Liver (tissue), 9 donors: ENCODE data around the gene PLEKHH2. TPM values are rescaled to one million over a fixed set of nuclear protein-coding genes. Genes with fewer than 3 reads are reported as not detected.

Experiments
- DNase-seq: peaks from one replicate; pipeline ENCODE4 v3.0.0-alpha.2; 2017; ENCODE audit warnings: low spot score
- H3K27ac ChIP-seq, 2 donors: one replicate each; pipeline ENCODE4 v1.7.0; 2013; ENCODE audit warnings: inconsistent platforms in 2 of 2, low read length in 2 of 2, control low read depth in 1 of 2, low read depth in 1 of 2, mild to moderate bottlenecking in 1 of 2
- H3K27me3 ChIP-seq, 4 donors: one replicate each; pipeline versions ENCODE4 v1.6.1 to v1.7.0; 2013; ENCODE audit warnings: low read length in 3 of 4, inconsistent platforms in 1 of 4, mild to moderate bottlenecking in 1 of 4, moderate library complexity in 1 of 4; ENCODE audit not compliant: control insufficient read depth in 4 of 4, insufficient read depth in 4 of 4
- H3K36me3 ChIP-seq, 4 donors: one replicate each; pipeline versions ENCODE4 v1.6.1 to v1.7.0; 2013; ENCODE audit warnings: low read length in 3 of 4, mild to moderate bottlenecking in 3 of 4, low read depth in 1 of 4, moderate library complexity in 1 of 4; ENCODE audit not compliant: control insufficient read depth in 4 of 4, insufficient read depth in 3 of 4
- H3K4me1 ChIP-seq, 4 donors: one replicate each; pipeline versions ENCODE4 v1.6.1 to v1.7.0; 2013; ENCODE audit warnings: low read length in 3 of 4, mild to moderate bottlenecking in 3 of 4, moderate library complexity in 1 of 4; ENCODE audit not compliant: control insufficient read depth in 4 of 4, insufficient read depth in 4 of 4
- H3K4me3 ChIP-seq, 3 donors: one replicate each; pipeline versions ENCODE4 v1.6.1 to v1.7.0; 2013; ENCODE audit warnings: low read length in 3 of 3, control low read depth in 1 of 3, low read depth in 1 of 3, mild to moderate bottlenecking in 1 of 3
- H3K9ac ChIP-seq, 2 donors: one replicate each; pipeline ENCODE4 v1.7.0; 2013; ENCODE audit warnings: low read length in 2 of 2, mild to moderate bottlenecking in 2 of 2, moderate library complexity in 2 of 2, control low read depth in 1 of 2, low read depth in 1 of 2
- H3K9me3 ChIP-seq, 4 donors: one replicate each; pipeline versions ENCODE4 v1.6.1 to v1.7.0; 2013; ENCODE audit warnings: low read length in 3 of 4; ENCODE audit not compliant: control insufficient read depth in 4 of 4
- ATF3 ChIP-seq: IDR thresholded peaks from 2 replicates; pipeline ENCODE4 v1.6.1; 2016; ENCODE audit warnings: antibody characterized with exemption
- CTCF ChIP-seq: fragments of 150-350 bp; IDR thresholded peaks from 2 replicates; pipeline ENCODE4 v1.5.1; 2017; ENCODE audit warnings: improper control_type of control experiment, low read depth, low read length; ENCODE audit not compliant: missing input control
- EGR1 ChIP-seq, 2 donors: IDR thresholded peaks; 2 replicates each; pipeline ENCODE4 v1.6.1; 2016 to 2018; ENCODE audit warnings: antibody characterized with exemption in 2 of 2, low read depth in 2 of 2
- FOXA1 ChIP-seq: IDR thresholded peaks from 2 replicates; pipeline ENCODE4 v1.6.1; 2016; ENCODE audit warnings: antibody characterized with exemption
- FOXA2 ChIP-seq: IDR thresholded peaks from 2 replicates; pipeline ENCODE4 v1.6.1; 2016; ENCODE audit warnings: antibody characterized with exemption
- GABPA ChIP-seq, 2 donors: IDR thresholded peaks in 1 of 2; conservative IDR thresholded peaks in 1 of 2; 2 replicates each; pipeline ENCODE4 v1.6.1; 2016; ENCODE audit warnings: antibody characterized with exemption in 2 of 2, mild to moderate bottlenecking in 1 of 2, moderate library complexity in 1 of 2
- HNF4A ChIP-seq, 2 donors: conservative IDR thresholded peaks; 2 replicates each; pipeline ENCODE4 v1.6.1; 2016; ENCODE audit warnings: antibody characterized with exemption in 2 of 2, mild to moderate bottlenecking in 2 of 2
- HNF4G ChIP-seq: IDR thresholded peaks from 2 replicates; pipeline ENCODE4 v1.6.1; 2016; ENCODE audit warnings: antibody characterized with exemption
- MAX ChIP-seq: IDR thresholded peaks from 2 replicates; pipeline ENCODE4 v1.6.1; 2016; ENCODE audit warnings: antibody characterized with exemption
- NR2F2 ChIP-seq: IDR thresholded peaks from 2 replicates; pipeline ENCODE4 v1.6.1; 2016; ENCODE audit warnings: antibody characterized with exemption
- RAD21 ChIP-seq, 2 donors: IDR thresholded peaks; 2 replicates each; pipeline ENCODE4 v1.6.1; 2016; ENCODE audit warnings: antibody characterized with exemption in 2 of 2, mild to moderate bottlenecking in 2 of 2
- REST ChIP-seq: IDR thresholded peaks from 2 replicates; pipeline ENCODE4 v1.6.1; 2016; ENCODE audit warnings: antibody characterized with exemption, mild to moderate bottlenecking
- RXRA ChIP-seq, 2 donors: IDR thresholded peaks; 2 replicates each; pipeline ENCODE4 v1.6.1; 2017 to 2018; ENCODE audit warnings: antibody characterized with exemption in 2 of 2, mild to moderate bottlenecking in 1 of 2
- SP1 ChIP-seq: IDR thresholded peaks from 2 replicates; pipeline ENCODE4 v1.6.1; 2018; ENCODE audit warnings: antibody characterized with exemption, mild to moderate bottlenecking
- TAF1 ChIP-seq: conservative IDR thresholded peaks from 2 replicates; pipeline ENCODE4 v1.6.1; 2016; ENCODE audit warnings: antibody characterized with exemption, mild to moderate bottlenecking
- YY1 ChIP-seq: IDR thresholded peaks from 2 replicates; pipeline ENCODE4 v1.6.1; 2016; ENCODE audit warnings: antibody characterized with exemption, mild to moderate bottlenecking
- ZBTB33 ChIP-seq: IDR thresholded peaks from 2 replicates; pipeline ENCODE4 v1.6.1; 2016; ENCODE audit warnings: antibody characterized with exemption
- WGBS: extraction: QIAGEN DNeasy Blood & Tissue Kit; methylation state at CpG from one replicate; pipeline ENCODE4 v1.1.7; 2013; 5-methylcytosine and 5-hydroxymethylcytosine counted together
- polyA plus RNA-seq, 2 donors: library from polyadenylated mRNA; stranded (reverse) in 1 of 2; unstranded in 1 of 2; fragments of 200-250 nt in 1 of 2; fragments of >200 nt in 1 of 2; fragmentation: Nextera tagmentation in 1 of 2; extraction: Ambion mirVana in 1 of 2; gene quantifications; one replicate each; pipeline versions ENCODE4 v1.2.1 to v1.2.3, GENCODE V29; 2013 to 2015
- total RNA-seq, 2 donors: library from RNA; depleted of rRNA; stranded (reverse); fragments of >200 nt; gene quantifications; one replicate each; pipeline ENCODE4 v1.2.3, GENCODE V29; 2014
- donor health status: healthy.
- donor health status: healthy.
- donor health status: healthy.
- donor health status: healthy.
- donor health status: healthy.

Gene PLEKHH2
- total and polyA plus RNA-seq, 4 donors = 0.51 to 3.8 (median 1.0) TPM

GRCh38 chr2:43710866-43711265, 73.8 kb downstream of the PLEKHH2 start (continued):
- TF ChIP-seq MAX (no peak), HNF4G (no peak), RXRA (IDR thresholded peaks at IDR 0.05) (no peak), REST (no peak), YY1 (no peak), ATF3 (no peak), FOXA2 (no peak)

GRCh38 chr2:43714164-43714563, 77.1 kb downstream of the PLEKHH2 start:
- H3K27ac ChIP-seq = no peak overlapping the region
- no peak for DNase-seq
- no peaks in the 10 kb centered on the region for H3K27me3 ChIP-seq
- WGBS = 53% methylated on average over 2 of the region's 2 CpGs
- TF ChIP-seq MAX (no peak), HNF4A (conservative IDR thresholded peaks at IDR 0.05) (no peak), GABPA (IDR thresholded peaks at IDR 0.05 in 1 of 2, conservative IDR thresholded peaks at IDR 0.05 in 1 of 2) (no peak), CTCF (no peak)
- no peak overlapping the region for H3K4me3 ChIP-seq
- no peaks in the 10 kb centered on the region for H3K4me1 ChIP-seq
- no peaks in the 10 kb centered on the region for H3K36me3 ChIP-seq
- no peaks in the 10 kb centered on the region for H3K9me3 ChIP-seq
- H3K9ac ChIP-seq = no peak overlapping the region

GRCh38 chr2:43715300-43716098, 78.4 kb downstream of the PLEKHH2 start:
- Histone ChIP-seq H3K27ac (no peak overlapping the region), H3K27me3 (no peaks in the 10 kb centered on the region), H3K9ac (no peak overlapping the region), H3K4me3 (no peak overlapping the region), H3K36me3 (no peaks in the 10 kb centered on the region), H3K4me1 (no peaks in the 10 kb centered on the region), H3K9me3 (no peaks in the 10 kb centered on the region)
- TF ChIP-seq SP1 = no peak
- no peak for TF ChIP-seq NR2F2
- no peak for TF ChIP-seq FOXA2
- TF ChIP-seq YY1 = no peak
- no peak for TF ChIP-seq FOXA1
- TF ChIP-seq RAD21 (IDR thresholded peaks at IDR 0.05) = no peak
- TF ChIP-seq ZBTB33 = no peak
- TF ChIP-seq EGR1 (IDR thresholded peaks at IDR 0.05; ENCODE audit: low read depth in 2 of 2) = no peak
- no peak for TF ChIP-seq ATF3
- no peak for TF ChIP-seq TAF1
- no peak for DNase-seq
- 85% methylated on average over 4 of the region's 4 CpGs for WGBS
